H7 (cell line): ENCODE data around the gene ROBO4. TPM values are rescaled to one million over a fixed set of nuclear protein-coding genes. Genes with fewer than 3 reads are reported as not detected.
A peak's percentile ranks its signal among the peaks of the same experiment; 100 is the strongest.

Source experiments
- DNase-seq: peaks from one replicate; pipeline ENCODE4 v3.0.0; 2012
- H3K27me3 ChIP-seq: 2 replicates; pipeline ENCODE4 v1.6.0; 2011; ENCODE audit warnings: mild to moderate bottlenecking, low read length; ENCODE audit not compliant: control insufficient read depth, insufficient read depth
- H3K36me3 ChIP-seq: replicated peaks from 2 replicates; pipeline ENCODE4 v1.5.1; 2011; ENCODE audit warnings: low read length; ENCODE audit not compliant: control insufficient read depth, insufficient read depth
- H3K4me3 ChIP-seq: 2 replicates; pipeline ENCODE4 v1.5.1; 2011; ENCODE audit warnings: low read depth, mild to moderate bottlenecking, control low read depth, low read length, moderate library complexity; ENCODE audit not compliant: insufficient read depth
- total RNA-seq: library from RNA; depleted of rRNA; stranded (reverse); fragments of >200 nt; shearing (Covaris generic); gene quantifications from 2 replicates; pipeline ENCODE4 v1.2.3, GENCODE V29; 2014

ROBO4 gene
- total RNA-seq, 1 experiment from 2014 or later = not detected

DNA sequence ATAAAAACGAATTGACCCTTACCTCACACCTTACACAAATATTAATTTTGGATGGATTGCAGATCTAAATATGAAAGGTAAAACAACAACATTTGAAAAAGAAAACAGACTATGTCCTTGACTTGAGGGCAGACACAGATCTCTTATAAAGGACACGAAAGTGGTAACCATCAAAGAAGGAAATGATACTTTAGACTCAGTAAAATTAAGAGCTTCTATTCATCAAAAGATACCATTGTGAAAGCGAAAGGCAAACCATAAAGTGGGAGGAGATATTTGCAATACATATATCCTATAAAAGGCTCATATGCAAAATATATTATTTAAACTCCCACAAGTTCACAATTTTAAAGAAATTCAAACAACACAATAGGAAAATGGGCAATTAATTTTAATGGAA lies 33.1 kb upstream of the ROBO4 start:
- H3K27me3 ChIP-seq = no peaks in the 10 kb centered on the region
- H3K36me3 ChIP-seq = no peaks in the 10 kb centered on the region
- no peak overlapping the region for H3K4me3 ChIP-seq
- no peak for DNase-seq

DNA sequence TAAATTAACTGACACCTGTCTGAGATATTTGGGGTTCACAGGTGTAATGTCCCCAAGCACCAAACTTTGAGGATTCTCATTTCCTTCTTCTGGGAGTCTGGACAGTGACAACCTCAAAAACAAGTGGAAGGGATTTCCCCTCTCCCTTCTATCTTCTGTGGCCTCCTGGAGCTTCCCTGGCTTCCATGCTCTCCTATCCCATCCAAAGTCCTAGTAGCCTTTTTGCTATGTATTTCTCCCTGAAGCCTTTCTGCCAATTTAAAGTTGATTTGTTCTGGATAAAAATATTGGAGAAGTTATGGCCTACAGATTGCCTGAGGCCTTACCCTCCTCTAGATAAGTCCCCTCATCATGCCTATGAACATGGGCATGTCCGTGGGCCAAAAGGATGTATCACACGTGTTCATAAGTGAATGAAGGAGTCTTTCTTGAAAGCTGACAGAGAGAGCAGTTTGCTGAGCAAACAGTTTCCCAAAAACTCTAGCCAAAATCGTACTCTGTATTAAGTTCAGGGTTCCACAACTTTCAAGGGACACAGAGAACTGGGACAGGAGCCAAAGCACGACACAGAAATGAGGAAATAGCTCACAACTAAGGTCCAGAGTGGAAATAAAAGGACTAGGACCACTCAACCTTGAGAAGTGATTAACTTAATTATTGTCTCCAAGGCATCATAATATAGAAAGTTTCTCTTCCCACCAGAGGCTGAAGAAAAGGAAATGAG lies 31.4 kb upstream of the ROBO4 start:
- no peaks in the 10 kb centered on the region for H3K36me3 ChIP-seq
- no peak for DNase-seq
- H3K4me3 ChIP-seq = no peak overlapping the region
- 0 out of 2 replicates have a peak, but pooled peaks cover 1% of the 10 kb centered on the region for H3K27me3 ChIP-seq

DNA sequence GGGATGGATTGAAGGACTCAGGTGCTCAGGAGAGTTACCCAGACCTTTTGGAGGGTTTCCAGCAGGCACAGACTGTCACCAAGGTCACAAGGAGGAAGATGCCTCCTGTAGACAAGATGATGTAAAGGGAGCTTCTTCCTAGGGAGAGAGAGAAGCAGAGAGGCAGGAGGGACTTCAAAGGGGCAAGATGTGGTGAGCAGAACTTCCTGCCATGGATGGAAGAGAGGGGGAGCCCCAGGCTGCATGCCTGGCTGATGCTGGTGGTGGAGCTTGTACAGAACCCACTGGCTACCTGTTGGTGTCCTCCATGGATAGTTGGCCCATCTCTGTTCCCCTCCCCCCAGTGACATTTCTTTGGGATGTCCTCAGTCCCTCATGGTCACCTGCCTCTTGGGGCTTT lies 25.6 kb upstream of the ROBO4 start:
- DNase-seq = no peak
- Histone ChIP-seq H3K27me3 (peaks cover 44% of the 10 kb centered on the region), H3K4me3 (no peak overlapping the region), H3K36me3 (no peaks in the 10 kb centered on the region)

DNA sequence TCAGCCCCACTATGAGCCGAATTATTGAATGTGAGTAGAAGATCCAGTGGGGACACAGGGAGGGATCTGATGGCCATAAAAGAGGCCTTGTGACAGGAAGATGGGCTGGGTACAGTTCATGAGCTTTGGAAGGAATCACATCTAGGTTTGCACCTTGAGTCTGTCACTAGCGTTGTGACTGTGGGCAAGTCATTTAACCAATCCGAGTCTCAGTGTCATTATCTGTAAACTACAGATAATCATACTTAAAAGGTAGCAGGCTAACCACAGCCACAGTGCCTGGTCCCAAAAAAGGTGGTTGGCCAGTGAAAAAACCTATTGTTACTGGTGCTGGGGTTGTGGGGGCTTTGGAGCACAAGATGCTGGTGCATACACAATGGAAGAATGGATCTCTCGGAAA lies 25.2 kb upstream of the ROBO4 start:
- Histone ChIP-seq H3K4me3 (no peak overlapping the region), H3K27me3 (peaks cover 45% of the 10 kb centered on the region), H3K36me3 (no peaks in the 10 kb centered on the region)
- no peak for DNase-seq

DNA sequence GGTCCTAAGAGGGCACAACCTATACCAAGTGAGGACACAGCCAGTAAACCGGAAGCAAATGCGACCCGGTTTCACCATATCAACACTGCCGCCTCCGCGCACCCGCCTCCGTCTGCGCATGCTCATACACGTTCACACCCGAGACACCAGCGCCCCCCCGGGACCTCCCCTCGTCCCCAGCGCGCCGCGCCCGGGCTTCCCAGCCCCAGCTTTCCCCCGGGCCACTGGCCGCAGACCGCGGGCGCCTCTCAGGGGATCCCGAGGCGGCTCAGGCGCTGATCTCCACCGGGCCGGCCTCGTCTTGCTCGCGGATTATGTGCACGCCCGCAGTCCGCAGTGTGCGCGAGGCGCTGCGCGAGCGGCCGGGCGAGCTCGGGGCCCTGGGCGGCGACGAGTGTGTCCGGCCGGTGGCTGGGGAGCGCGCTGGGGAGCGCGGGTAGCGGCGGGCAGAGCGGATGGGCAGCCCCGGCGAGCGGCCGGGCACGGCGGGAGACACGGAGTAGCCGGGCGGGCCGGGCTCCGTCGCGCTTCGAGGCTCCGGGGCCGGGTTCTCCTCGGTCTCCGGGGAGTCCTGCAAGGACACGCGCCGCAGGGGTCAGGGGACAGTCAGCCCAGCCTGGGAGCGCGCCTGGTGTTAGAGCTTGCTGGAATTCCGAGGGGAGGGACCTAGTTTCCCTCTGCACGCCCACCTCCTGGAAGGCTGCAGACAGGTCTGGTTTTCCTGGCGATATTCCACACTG lies 23.4 kb upstream of the ROBO4 start:
- Histone ChIP-seq H3K27me3 (peaks cover 45% of the 10 kb centered on the region), H3K36me3 (no peaks in the 10 kb centered on the region), H3K4me3 (peak overlapping the region; percentile 53)
- peak; percentile 90 for DNase-seq

DNA sequence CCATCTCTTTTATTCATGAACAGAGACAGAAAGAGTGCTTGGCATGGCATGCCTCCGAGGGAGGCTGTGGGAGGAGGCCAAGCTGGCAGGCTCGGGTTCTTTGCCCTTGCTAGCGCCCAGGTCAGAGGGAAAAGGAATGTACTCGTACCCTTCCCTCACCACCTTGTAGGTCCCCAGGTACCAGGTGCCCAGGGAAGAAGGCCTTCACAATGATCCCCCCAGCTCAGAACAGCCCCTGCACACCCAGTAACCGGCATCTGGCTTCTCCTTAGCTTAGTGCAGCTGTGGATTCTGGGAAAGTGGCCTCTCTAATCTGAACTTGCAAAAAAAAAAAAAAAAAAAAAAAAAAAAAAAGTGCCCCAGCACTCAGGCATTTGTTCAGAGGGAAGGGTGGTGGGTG lies 22.7 kb upstream of the ROBO4 start:
- Histone ChIP-seq H3K4me3 (peak overlapping the region; percentile 53; the same call in 1 of the 2 replicates), H3K27me3 (peaks cover 45% of the 10 kb centered on the region), H3K36me3 (no peaks in the 10 kb centered on the region)
- no peak for DNase-seq

DNA sequence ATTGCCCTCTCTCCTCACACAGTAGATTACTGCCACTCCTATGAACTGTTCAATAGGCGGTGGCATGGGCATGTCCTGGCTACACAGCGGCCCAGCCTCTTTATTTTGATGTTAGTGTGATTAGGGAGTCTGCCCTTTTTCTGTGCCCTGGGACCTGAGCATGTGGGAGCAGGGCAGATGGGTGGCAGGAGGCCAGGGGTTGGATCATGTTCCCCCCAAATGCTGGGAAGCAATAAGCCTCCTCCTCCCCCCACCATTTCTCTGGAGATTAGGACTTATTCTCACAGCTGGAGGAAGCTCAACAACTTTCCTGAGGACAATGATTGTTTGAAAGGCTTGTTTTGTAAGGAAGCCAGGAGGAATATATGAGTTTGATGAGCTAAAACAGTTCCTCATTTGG lies 22.2 kb upstream of the ROBO4 start:
- Histone ChIP-seq H3K27me3 (peaks cover 44% of the 10 kb centered on the region), H3K4me3 (no peak overlapping the region), H3K36me3 (no peaks in the 10 kb centered on the region)
- DNase-seq = no peak

DNA sequence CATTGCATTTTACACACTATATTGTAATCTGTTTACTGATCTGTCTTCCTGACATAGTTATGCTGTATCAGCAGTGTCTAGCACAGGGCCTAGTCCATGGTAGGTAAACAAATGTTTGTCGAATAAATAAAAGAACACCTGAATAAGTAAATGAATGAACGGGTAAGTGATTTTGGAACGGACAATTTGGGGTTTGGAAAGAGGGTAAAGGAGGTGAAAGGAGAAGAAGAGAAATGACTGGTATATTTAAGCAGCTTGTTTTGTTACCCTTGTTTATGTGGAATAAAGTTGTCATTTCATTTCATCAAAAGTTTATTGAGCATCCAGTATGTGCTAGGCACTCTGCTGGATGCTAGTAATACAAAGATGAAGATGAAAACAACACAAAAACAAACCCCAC lies 21.3 kb upstream of the ROBO4 start, which contains the start of gene HEPN1:
HEPN1 (plus strand) TSS at position 301 of the 400 bp plus-strand sequence.
- Histone ChIP-seq H3K4me3 (no peak within 1 kb of the TSS), H3K36me3 (no peaks in the 10 kb centered on the region), H3K27me3 (peaks cover 44% of the 10 kb centered on the region)
- DNase-seq = no peak

DNA sequence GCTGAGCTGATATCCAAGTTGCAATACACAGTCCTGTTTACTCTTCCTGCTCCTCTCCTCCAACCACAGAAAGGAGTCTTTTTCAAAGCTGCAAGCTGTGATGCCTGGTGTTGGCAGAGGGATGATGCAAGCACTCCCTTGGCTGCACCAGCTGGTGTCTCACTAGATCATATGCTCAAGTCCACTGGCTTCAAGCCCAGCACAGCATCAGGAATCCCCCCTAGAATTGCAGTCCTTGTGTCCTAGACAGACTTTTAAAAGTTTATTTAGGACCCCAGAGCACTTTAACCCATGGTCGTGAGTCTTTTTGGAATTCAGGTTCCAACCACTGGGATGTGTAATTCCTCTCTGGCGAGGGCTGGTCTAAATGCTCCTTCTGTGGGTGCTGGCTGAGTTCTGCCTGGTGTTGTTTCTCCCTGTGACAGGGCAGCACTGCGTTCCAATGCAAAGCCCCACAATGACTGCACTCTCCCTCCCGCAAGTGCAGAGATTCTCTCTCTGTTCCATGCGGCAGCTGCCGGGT lies 19.5 kb upstream of the ROBO4 start:
- no peak overlapping the region for H3K4me3 ChIP-seq

DNA sequence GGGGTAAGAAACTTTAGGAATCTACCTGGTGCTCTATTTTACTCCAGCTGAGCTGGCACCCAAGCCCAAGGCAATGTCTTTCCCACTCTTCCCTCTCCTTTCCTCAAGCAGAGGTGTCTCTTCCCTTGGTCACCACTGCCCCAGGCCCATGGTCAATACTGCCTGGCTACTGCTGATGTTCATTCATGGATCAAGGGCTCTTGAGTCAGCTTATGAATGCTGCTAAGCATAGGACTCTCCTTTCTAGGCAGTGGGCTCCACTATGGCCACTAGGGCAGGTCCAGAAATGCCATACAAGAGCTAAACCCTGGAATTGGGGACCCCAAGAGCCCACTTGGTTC lies 18.7 kb upstream of the ROBO4 start:
- Histone ChIP-seq H3K27me3 (peaks cover 23% of the 10 kb centered on the region), H3K4me3 (no peak overlapping the region), H3K36me3 (no peaks in the 10 kb centered on the region)
- DNase-seq = no peak

More for the DNA sequence above, 19.5 kb upstream of the ROBO4 start:
- Histone ChIP-seq H3K27me3 (peaks cover 32% of the 10 kb centered on the region), H3K36me3 (no peaks in the 10 kb centered on the region)
- no peak for DNase-seq

DNA sequence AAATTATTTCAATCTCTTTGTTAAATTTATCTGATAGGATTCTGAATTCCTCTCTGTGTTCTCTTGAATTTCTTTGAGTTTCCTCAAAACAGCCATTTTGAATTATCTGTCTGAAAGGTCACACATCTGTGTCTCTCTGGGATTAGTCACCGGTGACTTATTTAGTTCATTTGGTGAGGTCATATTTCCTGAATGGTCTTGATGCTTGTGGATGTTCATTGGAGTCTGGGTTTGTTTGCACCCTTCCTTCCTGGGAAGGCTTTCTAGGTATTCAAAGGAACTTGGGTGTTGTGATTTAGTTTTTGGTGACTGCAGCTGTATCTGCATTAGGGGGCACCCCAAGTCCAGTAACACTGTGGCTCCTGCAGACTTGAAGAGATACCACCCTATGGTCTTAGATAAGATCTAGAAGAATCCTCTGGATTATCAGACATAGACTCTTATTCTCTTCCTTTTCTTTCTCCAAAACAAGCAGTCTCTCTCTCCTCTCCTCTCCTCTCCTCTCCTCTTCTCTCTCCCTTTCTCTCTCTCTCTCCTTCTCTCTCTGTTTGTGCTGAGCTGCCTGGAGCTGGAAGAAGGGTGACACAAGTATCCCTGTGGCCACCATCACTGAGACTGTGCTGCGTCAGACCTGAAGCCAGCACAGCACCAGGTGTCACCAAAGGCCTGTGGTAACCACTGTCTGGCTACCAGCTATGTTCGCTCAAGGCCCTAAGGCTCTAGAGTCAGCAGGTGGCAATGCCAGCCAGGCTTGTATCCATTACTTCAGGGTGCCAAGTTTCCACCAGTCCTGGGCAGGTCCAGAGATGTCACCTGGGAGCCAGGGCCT lies 18.1 kb upstream of the ROBO4 start:
- DNase-seq = no peak
- Histone ChIP-seq H3K27me3 (peaks cover 18% of the 10 kb centered on the region), H3K36me3 (no peaks in the 10 kb centered on the region), H3K4me3 (no peak overlapping the region)

DNA sequence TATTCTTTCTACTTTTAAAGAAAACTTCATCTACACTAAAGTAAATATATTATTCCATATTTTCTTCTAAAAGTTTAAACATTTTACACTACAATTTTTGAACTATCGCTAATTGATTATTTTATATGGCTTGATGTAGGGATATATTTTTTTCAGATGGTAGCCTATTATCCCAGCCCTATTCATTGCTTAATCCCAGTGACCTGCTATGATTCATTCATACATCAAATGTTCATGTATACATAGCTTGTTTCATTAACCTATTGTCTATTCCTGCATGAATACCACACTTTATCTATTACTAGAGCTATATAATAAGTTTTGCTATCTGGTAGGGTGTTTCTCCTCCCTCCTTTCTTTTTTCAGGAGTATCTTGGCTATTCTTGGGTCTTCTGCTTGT lies 5.0 kb upstream of the ROBO4 start:
- no peak overlapping the region for H3K4me3 ChIP-seq
- H3K27me3 ChIP-seq = no peaks in the 10 kb centered on the region
- H3K36me3 ChIP-seq = no peaks in the 10 kb centered on the region
- DNase-seq = no peak

DNA sequence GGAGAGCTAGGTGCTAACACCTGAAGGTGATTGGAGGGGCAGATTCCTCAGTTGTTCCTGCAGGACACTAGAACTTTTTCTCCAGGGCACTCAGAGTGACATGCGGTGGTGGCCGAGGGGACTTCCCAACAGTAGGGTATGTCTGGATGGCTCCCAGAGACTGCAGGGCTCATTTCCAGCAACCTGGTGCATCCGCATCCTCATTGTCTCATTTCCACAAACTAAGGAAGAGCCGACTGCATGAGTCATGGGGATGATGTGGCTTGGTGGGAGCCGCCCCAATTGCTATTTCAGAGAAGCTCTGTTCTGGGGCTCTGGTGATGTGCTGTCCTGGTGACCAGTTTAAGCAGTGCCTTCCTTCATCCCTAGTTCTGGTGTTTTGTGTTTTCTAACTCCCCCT lies 2.8 kb upstream of the ROBO4 start:
- no peak overlapping the region for H3K4me3 ChIP-seq
- no peaks in the 10 kb centered on the region for H3K27me3 ChIP-seq
- no peak for DNase-seq
- no peaks in the 10 kb centered on the region for H3K36me3 ChIP-seq

DNA sequence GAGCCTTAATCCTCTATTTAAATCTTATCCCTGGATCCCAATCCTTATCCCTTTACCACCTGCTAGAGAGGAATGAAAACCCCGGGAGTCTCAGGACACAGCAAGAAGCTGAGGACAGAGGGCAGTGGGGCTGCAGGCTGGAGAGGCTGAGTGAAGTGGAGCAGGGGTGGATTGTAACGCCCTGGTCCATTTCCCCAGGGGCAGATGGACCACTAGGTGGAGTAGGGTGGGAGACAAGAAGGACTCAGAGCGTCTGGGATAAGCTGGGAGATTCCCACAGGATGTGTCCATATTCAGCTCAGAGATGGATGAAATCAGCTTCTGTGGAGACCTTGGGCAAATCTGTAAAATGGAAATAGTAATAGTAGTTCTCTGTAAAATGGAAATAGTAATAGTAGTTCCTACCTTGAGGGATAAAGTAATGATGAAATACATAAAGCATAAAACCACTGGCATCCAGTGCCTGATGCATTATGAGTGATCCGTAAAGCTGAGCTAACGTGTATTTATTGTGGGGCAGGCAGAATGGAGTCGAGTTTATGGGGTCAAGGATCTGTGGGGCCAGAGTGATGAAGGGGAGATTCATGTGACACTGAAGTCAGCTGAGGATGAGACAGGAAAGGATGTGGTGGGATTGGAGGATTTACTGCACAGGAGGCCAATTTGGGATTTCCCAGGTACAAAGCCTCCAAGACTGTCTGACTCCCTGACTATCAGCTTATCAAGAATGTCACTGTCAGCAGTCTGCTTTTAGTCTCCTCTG lies 1.9 kb upstream of the ROBO4 start:
- H3K27me3 ChIP-seq = no peaks in the 10 kb centered on the region
- peak; percentile 52 for DNase-seq
- H3K4me3 ChIP-seq = no peak overlapping the region
- H3K36me3 ChIP-seq = no peaks in the 10 kb centered on the region
